ENCODE data around the gene NABP1.

The NABP1 gene

DNA sequence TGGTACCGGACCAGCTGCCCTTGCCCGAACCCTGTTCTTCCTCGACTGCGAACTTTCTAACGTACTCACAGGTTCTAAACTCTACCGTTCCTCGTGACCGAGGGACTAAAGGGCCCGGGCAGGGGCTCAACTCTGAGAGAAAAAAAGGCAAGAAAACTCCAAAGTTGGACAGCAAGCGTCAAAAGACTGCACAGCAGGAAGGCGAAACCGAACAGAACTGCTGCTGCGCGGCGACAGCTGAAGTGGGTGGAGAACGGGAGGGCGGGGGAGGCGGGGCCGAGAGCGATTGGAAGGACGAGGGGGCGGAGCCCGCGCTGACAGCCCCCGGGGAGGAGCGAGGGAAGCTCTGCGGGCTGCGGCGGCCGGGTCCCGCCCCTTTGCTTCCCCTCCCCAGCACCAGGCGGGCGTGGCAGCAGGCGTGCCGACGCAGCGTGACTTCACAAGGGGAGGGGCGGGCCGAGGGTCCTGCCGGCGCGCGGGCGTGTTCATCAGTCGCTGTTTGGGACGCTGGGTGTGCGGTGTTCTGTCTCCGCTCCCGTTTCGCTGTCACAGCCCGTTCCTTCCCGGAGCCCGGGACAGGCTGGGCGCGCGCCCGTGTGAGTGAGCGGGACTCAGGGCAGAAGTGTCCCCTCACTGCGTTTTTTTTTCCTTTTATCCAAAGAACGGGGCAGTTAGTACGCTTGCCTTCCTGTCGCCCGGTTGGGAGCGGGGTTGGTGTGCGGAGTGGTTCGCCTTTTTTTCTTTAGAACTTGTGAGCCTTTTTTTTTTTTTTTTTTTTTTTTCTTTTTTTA is at the start of gene NABP1:
Gene NABP1 (plus strand): TSS at position 491 of the 791 bp plus-strand sequence. CDS start 479 bp downstream, outside the sequence.
- H3K27ac ChIP-seq = peak within 1 kb of the TSS; percentile 68
- TF ChIP-seq ZFX (IDR thresholded peaks at IDR 0.05; ENCODE audit: borderline replicate concordance) (no peak), CTCF (IDR thresholded peaks at IDR 0.05) (no peak)

- TF ChIP-seq CTCF (IDR thresholded peaks at IDR 0.05) = no peak
- TF ChIP-seq ZFX (IDR thresholded peaks at IDR 0.05; ENCODE audit: borderline replicate concordance) = no peak
- H3K27ac ChIP-seq = no peak overlapping the region
These were observed 48.9 kb upstream of the NABP1 start for GRCh38 chr2:191629001-191629453.

- TF ChIP-seq ZFX (IDR thresholded peaks at IDR 0.05; ENCODE audit: borderline replicate concordance) (no peak), CTCF (IDR thresholded peaks at IDR 0.05) (no peak)
- no peak overlapping the region for H3K27ac ChIP-seq
These were observed 47.8 kb upstream of the NABP1 start for GRCh38 chr2:191629976-191630712.

DNA sequence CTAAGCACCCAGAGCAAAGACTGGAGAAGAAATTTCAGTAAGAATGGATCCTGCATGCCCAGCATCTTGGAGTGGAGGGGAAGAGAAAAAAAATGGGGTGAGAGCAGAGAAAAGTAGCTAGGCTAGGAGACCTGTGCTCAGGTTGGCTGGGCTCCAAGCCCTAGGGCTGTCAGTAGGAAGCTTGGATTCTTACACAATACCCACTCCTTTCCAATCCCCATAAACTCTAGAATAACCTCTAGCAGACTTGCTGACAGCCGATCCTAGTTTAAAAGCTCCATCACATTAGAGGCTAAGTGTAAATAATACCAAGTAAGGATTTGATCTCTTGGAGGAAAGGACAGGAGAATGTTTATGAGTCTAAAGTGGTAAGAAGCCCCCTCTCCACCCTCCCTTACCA is 46.2 kb upstream of the NABP1 start:
- TF ChIP-seq ZFX (IDR thresholded peaks at IDR 0.05; ENCODE audit: borderline replicate concordance) = no peak
- H3K27ac ChIP-seq = no peak overlapping the region

DNA sequence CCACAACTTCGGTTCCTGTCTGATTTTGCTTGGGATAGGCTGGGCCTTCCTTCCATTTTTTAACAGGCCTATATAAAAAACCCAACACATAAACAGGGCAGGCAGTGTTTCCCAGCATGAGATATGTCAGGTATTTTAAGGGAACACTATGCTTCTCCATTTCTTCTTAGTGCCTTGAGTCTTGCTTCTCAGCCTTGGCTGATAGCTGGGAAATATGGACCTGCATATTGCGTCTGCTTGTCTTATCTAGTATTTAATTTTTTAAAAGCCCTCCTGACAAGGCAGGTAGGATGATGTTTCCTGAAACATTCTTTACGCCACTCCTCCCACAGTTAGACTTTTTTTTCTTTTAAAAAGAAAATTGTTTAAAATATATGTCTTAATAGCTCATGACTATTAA is 45.5 kb upstream of the NABP1 start:
- TF ChIP-seq CTCF (IDR thresholded peaks at IDR 0.05) (no peak), ZFX (IDR thresholded peaks at IDR 0.05; ENCODE audit: borderline replicate concordance) (no peak)
- no peak overlapping the region for H3K27ac ChIP-seq

DNA sequence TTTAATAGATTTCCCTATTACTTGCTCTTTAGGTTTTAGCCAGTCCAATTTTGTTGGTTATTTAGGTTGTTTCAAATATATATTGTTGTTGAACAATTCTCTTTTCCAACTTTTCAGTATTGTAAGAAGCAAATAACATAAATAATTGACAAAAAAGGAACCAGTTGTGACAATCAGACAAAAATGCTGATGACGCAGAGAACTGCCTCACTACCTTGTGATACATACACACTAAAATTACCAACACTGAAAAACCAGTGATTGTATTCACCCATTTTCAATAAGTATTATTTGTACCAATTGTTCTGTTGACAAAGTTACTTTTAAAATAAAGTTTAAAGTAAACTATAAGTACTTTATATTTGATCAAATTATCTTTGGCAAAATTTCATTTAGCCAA is 43.1 kb upstream of the NABP1 start:
- no peak for TF ChIP-seq ZFX (IDR thresholded peaks at IDR 0.05; ENCODE audit: borderline replicate concordance)
- TF ChIP-seq CTCF (IDR thresholded peaks at IDR 0.05) = no peak
- no peak overlapping the region for H3K27ac ChIP-seq

GRCh38 chr2:191635333-191636234 is 42.4 kb upstream of the NABP1 start:
- no peak for TF ChIP-seq CTCF (IDR thresholded peaks at IDR 0.05)
- no peak for TF ChIP-seq ZFX (IDR thresholded peaks at IDR 0.05; ENCODE audit: borderline replicate concordance)
- no peak overlapping the region for H3K27ac ChIP-seq
